Common myeloid progenitor, CD34-positive (primary cell): ENCODE measurements around the gene AGBL4.

ENCODE experiments used
- CTCF ChIA-PET: fragments of 350-600 bp; sonication (Branson Sonifier 250); formaldehyde crosslinking; loops from one replicate; lab custom pipeline; 2021; ENCODE audit warnings: antibody characterized with exemption; lab: Charles Lee
- POLR2A ChIA-PET: fragments of 350-600 bp; sonication (Branson Sonifier 250); formaldehyde crosslinking; loops from one replicate; lab custom pipeline; 2021; ENCODE audit warnings: antibody characterized with exemption; lab: Charles Lee
- DNase-seq, 3 donors: peaks; one replicate each; pipeline versions ENCODE4 v3.0.0 to v3.0.0-alpha.2; 2013
- H3K27ac ChIP-seq, 2 experiments: 1 replicate in 1 of 2; 2 replicates in 1 of 2; pipeline ENCODE4 v1.7.0; 2013; ENCODE audit warnings: inconsistent platforms in 2 of 2, low read length in 2 of 2, mild to moderate bottlenecking in 2 of 2, low read depth in 1 of 2, moderate library complexity in 1 of 2; ENCODE audit not compliant: severe bottlenecking in 2 of 2, insufficient read depth in 1 of 2, poor library complexity in 1 of 2
- H3K27me3 ChIP-seq, 5 experiments: replicated peaks in 2 of 5; 1 replicate in 3 of 5; 2 replicates in 2 of 5; pipeline versions ENCODE4 v1.6.1 to v1.7.0; 2013; ENCODE audit warnings: low read length in 4 of 5, mild to moderate bottlenecking in 2 of 5, moderate library complexity in 2 of 5, inconsistent platforms in 1 of 5; ENCODE audit not compliant: insufficient read depth in 5 of 5, control insufficient read depth in 4 of 5
- H3K36me3 ChIP-seq, 4 experiments: 1 replicate in 2 of 4; 2 replicates in 2 of 4; pipeline versions ENCODE4 v1.6.1 to v1.7.0; 2013; ENCODE audit warnings: low read length in 3 of 4, control low read depth in 1 of 4, mild to moderate bottlenecking in 1 of 4; ENCODE audit not compliant: control insufficient read depth in 4 of 4, insufficient read depth in 4 of 4
- H3K4me1 ChIP-seq, 4 experiments: 1 replicate in 3 of 4; 2 replicates in 1 of 4; pipeline versions ENCODE4 v1.6.1 to v1.7.1; 2013; ENCODE audit warnings: low read length in 3 of 4, mild to moderate bottlenecking in 3 of 4, control low read depth in 1 of 4, inconsistent platforms in 1 of 4, moderate library complexity in 1 of 4; ENCODE audit not compliant: control insufficient read depth in 4 of 4, insufficient read depth in 4 of 4; ENCODE audit errors: control extremely low read depth in 1 of 4
- H3K4me3 ChIP-seq, 7 experiments: 1 replicate in 4 of 7; 2 replicates in 3 of 7; pipeline versions ENCODE4 v1.5.1 to v1.7.0; 2013; ENCODE audit warnings: mild to moderate bottlenecking in 7 of 7, low read length in 6 of 7, moderate library complexity in 6 of 7, inconsistent platforms in 2 of 7, low read depth in 2 of 7, control low read depth in 1 of 7; ENCODE audit not compliant: insufficient read depth in 4 of 7, control insufficient read depth in 1 of 7; ENCODE audit errors: extremely low read depth in 1 of 7
- H3K9me3 ChIP-seq, 5 experiments: 1 replicate in 4 of 5; 2 replicates in 1 of 5; pipeline versions ENCODE4 v1.6.1 to v1.7.1; 2013; ENCODE audit warnings: low read length in 4 of 5, mild to moderate bottlenecking in 2 of 5, inconsistent platforms in 1 of 5, low read depth in 1 of 5, moderate library complexity in 1 of 5; ENCODE audit not compliant: control insufficient read depth in 4 of 5, insufficient read depth in 2 of 5; ENCODE audit errors: control extremely low read depth in 1 of 5
- WGBS: methylation state at CpG from one replicate; pipeline ENCODE4 v1.1.5; 2013; ENCODE audit not compliant: insufficient coverage; 5-methylcytosine and 5-hydroxymethylcytosine counted together

AGBL4 gene

DNA sequence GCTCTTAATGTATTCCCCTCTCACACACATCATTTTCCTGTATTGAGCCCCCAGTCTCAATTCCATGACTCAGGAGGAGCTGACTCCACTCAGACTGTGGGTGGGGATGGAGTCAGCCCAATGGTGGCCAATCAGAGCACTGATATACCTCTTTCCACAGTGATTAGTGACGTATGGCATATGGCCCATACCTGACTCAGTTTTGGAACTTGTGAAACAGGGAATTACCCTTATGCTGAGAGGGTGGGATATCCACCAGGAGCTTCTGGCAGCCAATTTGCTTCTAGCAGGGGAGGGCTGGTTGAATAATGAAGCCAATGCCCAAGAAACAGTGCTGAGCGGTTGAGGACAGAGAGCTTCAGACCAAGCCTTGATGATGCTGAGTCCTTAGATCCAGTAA, 1465.4 kb downstream of the AGBL4 start:
- Histone ChIP-seq H3K27ac (no peak overlapping the region), H3K9me3 (no peaks in the 10 kb centered on the region), H3K4me3 (no peak overlapping the region), H3K27me3 (peaks cover 0 to 3% (median 0%) of the 10 kb centered on the region in 5 experiments), H3K4me1 (no peaks in the 10 kb centered on the region), H3K36me3 (no peaks in the 10 kb centered on the region)
- 100% methylated on average over 2 of the region's 2 CpGs for WGBS
- ChIA-PET CTCF (no interaction called here), POLR2A (no interaction called here)
- DNase-seq: no peak

DNA sequence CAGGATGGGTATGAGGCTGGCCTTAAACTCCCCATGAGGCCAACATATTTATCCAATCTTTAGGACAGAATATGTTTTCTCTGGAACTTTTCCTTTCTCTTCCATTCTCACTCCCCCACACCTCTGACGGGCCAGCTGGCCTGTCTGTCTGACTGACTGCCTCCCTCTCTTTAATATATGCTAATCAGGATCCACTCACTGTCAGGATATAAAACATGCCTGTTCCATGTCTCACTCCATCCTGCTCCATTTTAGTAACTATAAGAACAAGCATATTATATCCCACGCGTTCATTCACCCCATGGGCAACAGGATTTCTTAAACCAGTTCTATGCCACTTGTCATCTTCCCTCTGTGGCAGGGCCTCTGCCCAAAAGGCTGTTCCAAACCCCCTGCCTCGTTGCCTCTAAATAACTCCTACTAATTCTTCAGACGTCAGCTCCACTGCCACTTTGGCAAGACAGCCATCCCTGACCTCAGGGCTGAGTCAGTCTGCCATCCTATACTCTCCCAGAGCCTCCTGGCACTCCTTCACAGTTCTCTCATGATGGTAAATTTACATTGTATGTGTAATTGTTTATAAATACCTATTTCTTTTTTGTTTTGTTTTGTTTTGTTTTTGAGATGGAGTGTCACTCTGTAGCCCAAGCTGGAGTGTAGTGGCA, 1467.4 kb downstream of the AGBL4 start:
- Histone ChIP-seq H3K9me3 (no peaks in the 10 kb centered on the region), H3K36me3 (no peaks in the 10 kb centered on the region), H3K4me3 (no peak overlapping the region), H3K4me1 (no peaks in the 10 kb centered on the region), H3K27me3 (peaks cover 0 to 3% (median 0%) of the 10 kb centered on the region in 5 experiments), H3K27ac (no peak overlapping the region)
- ChIA-PET POLR2A (no interaction called here), CTCF (no interaction called here)
- no peak for DNase-seq
- WGBS: 95% methylated on average over 5 of the region's 5 CpGs

DNA sequence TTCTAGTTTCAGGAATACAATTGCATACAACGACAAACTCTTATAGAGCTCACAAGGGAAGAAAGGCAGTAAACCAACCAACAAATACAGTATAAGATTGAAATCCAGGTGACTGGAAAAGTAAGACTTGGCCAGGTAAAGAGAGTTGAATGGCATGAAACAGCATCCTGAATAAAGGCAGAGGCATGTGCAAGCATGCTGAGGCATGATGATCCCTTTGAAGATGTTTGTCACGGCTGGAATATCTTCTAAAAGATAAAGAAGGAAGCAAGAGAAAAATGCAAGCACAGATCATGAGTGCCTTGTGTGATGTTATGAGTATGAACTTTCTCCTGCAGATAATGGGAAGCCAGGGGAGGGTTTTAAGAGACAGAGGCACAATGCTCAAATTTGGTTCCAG, 1468.5 kb downstream of the AGBL4 start:
- 100% methylated on average over 1 of the region's 2 CpGs for WGBS
- H3K27me3 ChIP-seq: peaks cover 0 to 3% (median 0%) of the 10 kb centered on the region in 5 experiments
- CTCF ChIA-PET: no interaction called here
- no peaks in the 10 kb centered on the region for H3K4me1 ChIP-seq
- POLR2A ChIA-PET: no interaction called here
- no peak overlapping the region for H3K4me3 ChIP-seq
- H3K9me3 ChIP-seq: no peaks in the 10 kb centered on the region
- H3K27ac ChIP-seq: no peak overlapping the region
- no peak for DNase-seq
- H3K36me3 ChIP-seq: no peaks in the 10 kb centered on the region

DNA sequence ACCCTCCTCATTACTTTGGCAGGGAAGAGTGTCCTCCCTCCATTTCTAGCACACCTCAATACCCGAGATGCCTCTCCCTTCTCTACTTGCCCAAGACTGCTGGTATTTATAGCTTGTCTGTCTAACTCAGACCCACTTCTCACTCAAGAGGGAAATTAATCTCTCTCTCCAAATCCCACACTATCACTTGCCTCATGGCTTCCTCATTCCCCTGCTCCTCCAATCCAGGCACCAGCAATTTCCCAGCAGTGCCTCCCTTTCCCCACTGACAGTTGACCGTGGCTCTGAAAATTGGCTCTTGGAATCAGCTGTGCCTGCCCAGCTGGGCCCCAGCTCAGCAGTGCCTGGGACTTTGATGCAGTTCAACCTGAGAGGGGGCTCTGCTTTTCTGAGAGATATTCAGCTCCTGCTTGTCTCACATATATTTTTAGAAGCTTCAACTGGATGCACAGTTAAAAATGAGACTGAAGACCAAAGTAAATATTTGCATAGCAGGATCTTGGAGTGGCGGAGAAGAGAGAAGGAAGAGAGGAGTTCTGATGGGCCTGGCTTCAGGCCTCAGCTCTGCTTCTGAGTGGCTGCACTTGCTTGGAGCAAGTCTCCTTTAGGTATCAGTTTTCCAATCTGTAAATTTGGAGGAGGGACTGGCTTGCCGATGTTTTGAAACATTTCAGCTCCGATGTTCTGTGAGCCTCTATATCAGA, 1470.7 kb downstream of the AGBL4 start:
- ChIA-PET POLR2A (no interaction called here), CTCF (no interaction called here)
- H3K4me3 ChIP-seq: no peak overlapping the region
- H3K4me1 ChIP-seq: no peaks in the 10 kb centered on the region
- WGBS: 92% methylated on average over 5 of the region's 5 CpGs
- no peak for DNase-seq
- no peaks in the 10 kb centered on the region for H3K36me3 ChIP-seq
- H3K27ac ChIP-seq: no peak overlapping the region
- H3K9me3 ChIP-seq: no peaks in the 10 kb centered on the region
- peaks cover 0 to 10% (median 0%) of the 10 kb centered on the region in 5 experiments for H3K27me3 ChIP-seq

DNA sequence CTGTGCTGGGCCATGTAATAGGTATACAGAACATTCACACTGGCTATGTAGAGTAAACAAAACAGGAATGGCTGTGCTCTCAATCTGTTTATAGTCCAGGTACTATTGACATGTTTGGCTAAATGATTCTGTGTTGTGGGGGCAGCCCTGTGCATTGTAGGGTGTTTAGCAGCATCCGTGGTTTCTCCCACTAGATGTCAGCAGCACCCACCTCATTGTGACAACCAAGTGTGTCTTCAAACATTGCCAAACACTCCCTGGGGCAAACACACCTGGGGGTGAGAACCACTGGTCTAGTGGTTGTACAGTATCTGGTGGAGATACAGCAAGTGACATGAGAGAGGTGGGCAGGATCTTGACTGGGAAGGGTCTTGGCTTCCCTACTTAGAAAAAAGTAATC, 1471.3 kb downstream of the AGBL4 start:
- Histone ChIP-seq H3K27me3 (peaks cover 0 to 10% (median 0%) of the 10 kb centered on the region in 5 experiments), H3K4me1 (no peaks in the 10 kb centered on the region), H3K4me3 (no peak overlapping the region), H3K9me3 (no peaks in the 10 kb centered on the region), H3K27ac (no peak overlapping the region), H3K36me3 (no peaks in the 10 kb centered on the region)
- ChIA-PET CTCF (no interaction called here), POLR2A (no interaction called here)
- DNase-seq: peak in 1 of 3 donors; percentile 6
- no CpG with 5 or more reads among the region's 1 CpG for WGBS

DNA sequence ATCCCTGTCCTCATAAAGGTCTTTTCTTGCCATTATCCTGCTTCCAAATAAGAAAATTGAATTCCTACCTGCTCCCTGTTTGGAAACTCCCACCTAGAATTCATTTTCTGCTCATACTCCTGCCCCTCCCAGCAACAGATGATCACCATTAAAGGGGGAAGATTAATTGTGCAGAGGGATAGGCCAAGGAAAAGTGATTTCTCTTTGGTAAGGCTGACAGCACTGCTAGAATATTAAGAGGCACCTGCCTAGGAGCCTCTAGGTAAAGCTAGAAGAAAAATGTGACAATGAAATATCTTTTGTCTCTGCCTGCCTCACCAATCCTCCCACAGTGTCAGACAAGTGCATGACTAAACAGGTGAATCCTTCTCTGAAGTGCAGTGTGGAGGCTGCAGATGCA, 1474.8 kb downstream of the AGBL4 start:
- Histone ChIP-seq H3K4me1 (no peaks in the 10 kb centered on the region), H3K9me3 (no peaks in the 10 kb centered on the region), H3K27ac (no peak overlapping the region), H3K4me3 (no peak overlapping the region), H3K27me3 (peaks cover 0 to 7% (median 0%) of the 10 kb centered on the region in 5 experiments), H3K36me3 (no peaks in the 10 kb centered on the region)
- POLR2A ChIA-PET: no interaction called here
- CTCF ChIA-PET: no interaction called here
- no peak for DNase-seq

DNA sequence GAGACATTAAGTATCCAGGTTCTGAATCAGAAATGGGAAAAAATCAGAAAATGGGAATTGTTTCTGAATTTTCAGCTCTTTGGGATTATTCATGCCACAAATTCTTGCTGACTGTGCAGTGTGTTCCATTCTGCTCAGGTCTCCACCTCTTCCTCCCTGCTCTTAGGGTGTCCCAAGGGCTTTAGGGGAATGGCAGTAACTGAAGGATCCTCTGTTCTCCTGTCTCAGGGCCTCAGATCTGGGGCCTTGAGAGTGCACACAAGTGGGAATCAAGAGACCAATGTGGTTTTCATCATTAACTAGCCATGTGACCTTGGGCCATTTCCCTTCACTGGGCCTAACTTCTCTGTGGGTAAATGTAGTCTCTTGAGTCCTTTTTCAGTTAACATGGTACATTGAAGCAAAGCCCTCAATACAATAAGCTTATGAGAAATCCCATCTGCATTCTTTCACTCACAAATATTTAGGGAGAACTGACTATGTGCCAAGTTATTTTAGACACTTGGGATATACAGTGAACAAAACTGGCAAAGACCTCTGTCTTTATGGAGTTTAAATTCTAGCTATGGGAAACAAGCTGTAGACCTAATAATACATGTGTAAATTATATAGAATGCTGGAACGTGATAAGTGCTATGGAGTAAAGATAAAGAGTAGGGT, 1476.1 kb downstream of the AGBL4 start:
- ChIA-PET POLR2A (interaction anchor here (0.5 to 0.6 kb wide), 2 partner anchors 270 to 389 kb away, joined by 3 read pairs; no protein-coding TSS in a partner anchor), CTCF (no interaction called here)
- Histone ChIP-seq H3K9me3 (no peaks in the 10 kb centered on the region), H3K27me3 (peaks cover 0 to 7% (median 0%) of the 10 kb centered on the region in 5 experiments), H3K4me1 (no peaks in the 10 kb centered on the region), H3K27ac (no peak overlapping the region), H3K36me3 (no peaks in the 10 kb centered on the region), H3K4me3 (no peak overlapping the region)
- no peak for DNase-seq
- 100% methylated on average over 1 of the region's 1 CpG for WGBS
